ENCODE results near the gene TSEN2.
A peak's percentile ranks its signal among the peaks of the same experiment; 100 is the strongest.
"Not testable (repeated sequence)": the region's sequence is repeated elsewhere in the genome, so short reads cannot be mapped to it uniquely, and the experiment has no call there.

Gene TSEN2

DNA sequence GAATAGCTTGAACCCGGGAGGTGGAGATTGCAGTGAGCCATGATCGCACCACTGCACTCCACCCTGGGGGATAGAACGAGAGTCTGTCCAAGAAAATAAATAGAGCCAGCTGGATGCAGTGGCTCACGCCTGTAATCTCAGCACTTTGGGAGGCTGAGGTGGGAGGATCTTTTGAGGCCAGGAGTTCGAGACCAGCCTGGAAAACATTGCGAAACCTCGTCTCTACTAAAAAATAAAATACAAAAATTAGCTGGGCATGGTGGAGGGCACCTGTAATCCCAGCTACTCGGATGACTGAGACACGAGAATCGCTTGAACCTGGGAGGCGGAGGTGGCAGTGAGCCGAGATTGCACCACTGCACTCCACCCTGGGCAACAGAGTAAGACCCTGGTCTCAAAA lies 59.2 kb downstream of the TSEN2 start:
- not testable (repeated sequence) for DNase-seq (ENCODE audit: extremely low spot score, insufficient read length, low read depth); FAIRE-seq

DNA sequence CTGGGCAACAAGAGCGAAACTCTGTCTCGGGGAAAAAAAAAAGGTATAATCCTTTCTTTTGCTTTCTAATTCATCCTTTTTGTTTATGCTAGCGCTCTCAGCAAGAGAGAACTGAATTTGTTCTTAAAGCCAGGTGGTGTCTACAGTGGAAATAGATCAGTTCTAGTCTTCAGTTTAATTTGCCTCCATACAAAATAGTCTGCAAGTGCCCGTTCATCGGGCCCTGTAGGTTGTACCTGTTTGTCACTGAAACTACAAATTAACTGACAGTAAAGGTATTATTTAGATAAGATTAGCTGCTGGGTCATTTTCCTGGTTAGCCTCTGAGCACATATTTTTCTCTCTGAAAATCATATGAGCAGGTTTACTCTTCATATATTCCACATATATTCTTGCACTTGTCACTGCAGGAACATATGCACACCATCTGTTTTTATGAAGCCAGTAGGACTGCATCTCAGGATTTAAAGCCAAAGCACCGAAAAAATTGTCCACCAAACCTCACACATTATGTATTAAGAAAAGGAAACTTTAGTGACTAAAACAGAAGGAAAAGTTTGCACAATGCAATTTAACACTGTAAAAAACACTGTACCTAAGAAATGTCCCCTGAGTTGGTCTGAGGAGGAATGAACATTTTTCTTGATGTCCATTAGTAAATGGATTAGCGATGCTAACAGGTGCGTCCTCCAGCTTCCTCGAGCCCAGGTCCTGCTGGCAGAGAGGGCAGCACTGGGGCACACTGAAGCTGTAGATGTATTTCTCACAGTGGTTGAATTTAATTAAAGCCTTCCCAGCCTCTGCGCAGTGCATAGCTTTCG lies 60.6 kb downstream of the TSEN2 start:
- DNase-seq (ENCODE audit: extremely low spot score, insufficient read length, low read depth): no peak
- no peak for FAIRE-seq

DNA sequence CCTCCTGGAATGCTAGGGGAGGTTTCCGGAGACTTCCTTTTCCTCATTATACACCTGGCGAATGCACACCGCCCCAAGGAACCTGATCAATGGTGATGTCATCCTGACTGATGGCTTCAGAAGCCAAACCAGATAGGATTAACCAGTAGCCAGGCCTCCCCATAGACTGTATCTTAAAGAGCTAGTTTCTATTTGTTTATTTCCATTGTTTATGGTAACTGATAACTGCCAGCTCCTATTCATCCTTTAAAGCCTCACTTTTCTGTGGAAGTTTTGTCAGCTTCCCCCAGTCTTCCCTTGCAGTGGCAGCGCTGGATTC lies 61.2 kb downstream of the TSEN2 start, which contains the start of gene MKRN2OS:
MKRN2OS (minus strand) TSS at position 27 of the 319 bp plus-strand sequence. CDS start 35 bp downstream, outside the sequence.
- no peak for DNase-seq (ENCODE audit: extremely low spot score, insufficient read length, low read depth)
- FAIRE-seq: no peak

DNA sequence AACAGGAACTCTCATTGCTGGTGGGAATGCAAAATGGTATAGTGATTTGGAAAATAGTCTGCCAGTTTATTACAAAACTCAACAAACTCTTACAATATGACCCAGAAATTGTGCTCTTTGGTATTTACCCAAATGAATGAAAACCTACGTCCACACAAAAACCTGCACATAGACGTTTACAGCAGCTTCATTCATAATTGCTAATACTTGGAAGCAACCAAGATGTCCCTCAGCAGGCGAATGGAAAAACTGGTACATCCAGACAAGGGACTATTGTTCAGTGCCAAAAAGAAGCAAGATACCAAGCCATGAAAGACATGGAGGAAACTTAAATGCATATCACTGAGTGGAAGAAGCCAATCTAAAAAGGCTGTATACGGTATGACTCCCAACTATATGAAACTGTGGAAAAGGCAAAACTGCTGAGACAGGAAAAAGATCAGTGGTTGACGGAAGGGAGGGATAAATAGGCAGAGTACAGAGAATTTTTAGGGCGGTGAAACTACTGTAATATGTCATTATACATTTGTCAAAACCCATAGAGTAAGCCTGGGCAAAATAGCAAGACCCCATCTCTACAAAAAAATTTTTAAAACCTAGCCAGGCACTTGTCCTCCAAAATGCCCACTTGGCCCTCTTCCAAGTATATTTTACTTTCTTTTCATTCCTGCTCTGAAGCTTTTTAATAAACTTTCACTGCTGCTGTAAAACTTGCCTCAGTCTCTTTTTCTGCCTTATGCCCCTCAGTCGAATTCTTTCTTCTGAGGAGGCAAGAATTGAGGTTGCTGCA lies 65.9 kb downstream of the TSEN2 start:
- DNase-seq (ENCODE audit: extremely low spot score, insufficient read length, low read depth) (no peak), FAIRE-seq (no peak)

DNA sequence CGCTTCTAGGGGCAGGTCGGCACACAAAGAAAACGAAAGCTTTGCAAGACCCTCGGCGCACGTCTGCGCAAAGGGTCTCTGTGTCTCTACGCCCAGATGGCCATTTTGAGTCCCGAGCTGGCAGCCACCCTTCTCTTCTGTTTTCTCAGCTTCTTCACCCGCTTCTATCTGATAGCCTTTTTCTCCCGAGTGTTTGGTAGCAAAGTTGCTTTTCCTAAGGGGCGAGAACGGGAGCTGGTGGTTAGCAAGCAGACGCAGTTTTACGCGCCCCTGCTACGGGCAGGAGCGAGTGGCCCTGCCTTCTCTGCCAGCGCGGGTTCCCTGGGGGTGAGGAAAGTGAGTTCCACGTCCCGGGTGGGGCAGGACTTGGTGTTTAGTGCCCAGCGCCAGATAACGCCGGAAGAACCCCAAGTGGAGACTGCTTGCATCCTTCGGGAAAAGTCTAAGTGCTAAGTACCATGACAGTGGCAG lies 69.7 kb downstream of the TSEN2 start:
- no peak for DNase-seq (ENCODE audit: extremely low spot score, insufficient read length, low read depth)
- no peak for FAIRE-seq

DNA sequence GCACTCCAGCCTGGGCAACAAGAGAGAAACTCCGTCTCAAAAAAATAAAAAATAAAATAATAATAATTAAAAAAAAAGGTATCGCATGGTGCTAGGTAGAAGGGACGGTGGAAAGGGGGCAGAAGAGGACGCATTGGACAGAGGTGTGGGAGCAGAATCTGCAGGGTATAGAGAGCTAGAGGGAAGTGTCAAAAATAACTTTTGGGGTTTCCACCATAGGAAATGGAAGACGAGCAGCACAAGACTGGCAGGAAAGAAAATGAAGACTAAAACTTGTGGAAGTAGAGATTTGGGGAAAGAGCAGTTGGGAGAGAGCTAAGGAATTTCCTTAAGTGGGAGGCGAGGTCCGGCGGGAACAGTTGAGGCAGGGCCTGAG lies 72.0 kb downstream of the TSEN2 start:
- FAIRE-seq: no peak
- no peak for DNase-seq (ENCODE audit: extremely low spot score, insufficient read length, low read depth)

DNA sequence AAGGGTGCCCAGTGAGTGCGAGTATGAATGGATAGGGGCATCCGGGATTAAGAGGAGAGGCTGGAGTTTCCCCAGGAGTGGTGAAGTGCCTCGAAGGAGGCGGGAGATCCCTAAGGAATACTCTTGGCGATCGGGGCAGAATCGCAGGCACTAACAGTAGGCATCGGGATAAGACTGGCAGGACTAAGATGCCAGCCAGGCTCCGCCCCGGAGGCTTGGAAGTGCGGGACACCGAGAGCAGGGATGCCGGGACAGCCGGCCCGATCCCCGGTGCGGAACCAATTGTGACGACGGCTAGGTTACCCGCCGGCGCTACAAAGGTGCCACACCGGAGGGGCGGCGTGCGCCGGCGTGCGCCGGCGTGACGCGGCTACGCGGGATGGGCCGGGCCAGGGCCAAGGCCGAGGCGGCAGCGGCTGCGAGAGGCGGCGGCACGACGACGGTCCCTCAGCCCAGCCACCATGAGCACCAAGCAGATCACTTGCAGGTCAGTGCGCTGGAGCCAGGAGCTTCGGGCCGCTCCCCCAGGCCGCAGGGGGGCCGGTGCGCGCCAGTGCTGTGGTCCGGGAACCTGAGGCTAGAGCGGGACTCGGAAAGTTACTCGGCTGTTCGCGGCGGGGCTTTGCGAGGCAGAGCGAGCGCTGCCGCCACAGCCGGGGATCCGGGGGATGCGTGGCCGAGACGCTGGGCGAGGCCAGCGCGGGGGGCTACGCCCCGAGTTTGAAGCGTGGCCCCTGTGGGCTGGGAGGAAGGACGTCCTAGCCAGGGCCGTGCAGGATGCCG lies 72.6 kb downstream of the TSEN2 start, which contains the start of gene MKRN2:
MKRN2 (plus strand) TSS at position 398 of the 783 bp plus-strand sequence; CDS start at position 462, 64 bp downstream.
- FAIRE-seq (peak; percentile 89), DNase-seq (ENCODE audit: extremely low spot score, insufficient read length, low read depth) (peak; percentile 75)

DNA sequence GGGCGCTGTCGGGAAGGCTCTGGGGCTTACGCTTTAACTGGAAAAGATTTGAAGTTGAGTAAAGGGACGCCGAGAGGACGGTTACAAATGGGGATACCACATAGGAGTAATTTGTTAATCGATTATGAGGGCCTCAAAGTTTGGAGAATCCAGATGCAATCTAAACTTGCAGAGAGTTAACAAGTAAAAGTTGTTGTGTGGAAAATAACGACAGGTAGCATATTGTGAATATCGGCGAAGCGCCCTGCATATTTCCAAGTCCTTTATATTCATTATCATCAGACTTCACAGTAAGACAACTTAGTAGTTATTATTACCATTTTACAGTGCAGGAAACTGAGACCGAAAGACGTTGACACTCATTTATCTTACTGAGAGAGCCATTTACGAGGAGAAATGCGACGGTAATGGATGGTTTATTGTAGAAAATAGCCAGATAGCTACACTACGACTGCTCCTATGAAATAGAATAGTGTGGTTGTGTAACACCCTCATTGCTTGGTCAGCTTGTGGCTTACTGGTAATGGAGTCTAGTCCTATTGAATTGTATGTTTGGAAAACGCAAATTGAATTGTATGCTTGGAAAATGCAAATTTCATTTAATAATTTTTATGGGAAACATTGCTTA lies 73.3 kb downstream of the TSEN2 start:
- DNase-seq (ENCODE audit: extremely low spot score, insufficient read length, low read depth): no peak
- no peak for FAIRE-seq

DNA sequence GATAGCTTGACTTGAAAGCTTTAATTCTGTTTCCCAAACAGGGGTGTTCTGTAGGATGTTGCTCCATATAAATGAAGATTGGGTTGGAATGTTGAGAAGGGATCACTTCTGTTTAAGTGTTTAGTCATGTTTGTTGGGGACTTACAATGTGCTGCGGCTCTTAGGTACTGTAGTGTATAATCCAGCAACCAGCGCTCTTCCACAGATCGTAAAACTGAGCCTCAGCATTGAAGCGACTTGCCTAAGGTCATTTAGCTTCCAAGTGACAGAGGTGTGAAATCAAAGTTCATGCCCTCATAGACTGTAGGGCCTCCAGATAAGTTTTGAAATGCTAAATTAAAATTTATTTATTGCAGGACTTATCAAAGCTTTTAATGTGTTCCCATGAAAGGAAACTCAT lies 74.4 kb downstream of the TSEN2 start:
- DNase-seq (ENCODE audit: extremely low spot score, insufficient read length, low read depth) (no peak), FAIRE-seq (no peak)

DNA sequence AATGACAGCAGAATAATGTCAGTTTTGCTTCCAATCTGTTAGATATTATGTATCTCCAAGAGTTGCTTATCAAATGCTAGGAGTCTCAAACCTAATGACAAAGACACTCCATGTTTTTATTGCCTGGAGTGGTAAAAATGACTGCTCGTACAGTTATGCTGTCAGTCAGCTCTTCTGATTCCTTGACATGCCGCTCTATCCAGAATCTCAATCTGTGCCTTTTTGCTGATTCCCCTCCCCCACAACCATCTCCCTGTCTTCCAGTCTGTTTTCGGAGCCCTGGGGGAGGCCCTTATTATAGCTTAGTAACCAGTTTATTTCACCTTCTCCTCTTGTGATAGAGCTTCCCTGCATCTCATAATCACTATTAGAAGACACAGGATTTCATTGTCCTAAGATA lies 75.2 kb downstream of the TSEN2 start:
- FAIRE-seq (no peak), DNase-seq (ENCODE audit: extremely low spot score, insufficient read length, low read depth) (no peak)

DNA sequence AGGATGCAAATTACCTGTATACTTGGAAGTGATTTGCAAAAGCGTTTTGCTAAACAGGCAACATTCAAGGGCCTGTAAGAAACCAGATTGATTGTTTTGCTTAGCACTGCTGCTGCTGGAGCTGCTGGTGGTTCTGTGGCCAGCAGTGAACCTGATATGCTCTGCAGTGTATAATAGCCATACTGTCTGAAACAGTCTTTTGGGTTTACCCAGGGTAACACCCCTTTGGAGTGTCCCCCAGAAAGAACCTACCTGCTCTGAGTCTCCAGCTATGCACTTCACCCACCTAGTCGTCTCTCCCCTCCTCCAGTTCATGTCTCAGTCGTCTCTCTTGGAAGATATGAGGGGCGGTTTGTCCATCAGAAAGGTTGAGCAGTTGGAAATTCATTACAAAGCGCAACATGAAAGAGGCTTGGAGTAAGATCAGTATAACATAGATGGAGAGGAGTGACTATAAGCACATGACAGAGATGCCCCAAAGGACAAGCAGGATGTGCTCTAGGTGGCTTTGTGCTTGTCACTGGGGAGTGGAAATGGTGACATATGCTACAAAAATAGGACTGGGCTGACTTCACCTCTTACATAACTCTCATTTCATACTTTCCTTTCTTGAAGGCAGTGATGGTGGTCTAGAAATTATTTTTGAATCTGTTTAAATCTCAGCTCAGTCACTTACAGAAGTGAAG lies 76.4 kb downstream of the TSEN2 start:
- FAIRE-seq: no peak
- no peak for DNase-seq (ENCODE audit: extremely low spot score, insufficient read length, low read depth)

DNA sequence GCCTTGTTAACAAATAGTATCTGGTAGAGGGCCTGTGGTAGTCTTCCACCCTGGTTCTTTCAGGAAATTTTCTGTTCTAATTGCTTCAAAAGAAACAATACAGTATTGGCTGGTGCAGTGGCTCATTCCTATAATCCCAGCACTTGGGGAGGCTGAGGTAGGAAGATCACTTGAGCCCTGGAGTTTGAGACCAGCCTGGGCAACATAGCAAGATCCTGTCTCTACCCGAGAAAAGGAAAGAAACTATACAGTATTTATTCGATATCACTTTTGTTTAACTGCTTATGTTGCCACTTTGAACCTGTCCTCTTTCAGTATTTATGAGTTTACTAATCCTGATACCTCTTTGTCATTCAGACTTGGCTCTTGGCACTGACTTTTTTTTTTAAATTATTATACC lies 77.1 kb downstream of the TSEN2 start:
- FAIRE-seq: no peak
- no peak for DNase-seq (ENCODE audit: extremely low spot score, insufficient read length, low read depth)

DNA sequence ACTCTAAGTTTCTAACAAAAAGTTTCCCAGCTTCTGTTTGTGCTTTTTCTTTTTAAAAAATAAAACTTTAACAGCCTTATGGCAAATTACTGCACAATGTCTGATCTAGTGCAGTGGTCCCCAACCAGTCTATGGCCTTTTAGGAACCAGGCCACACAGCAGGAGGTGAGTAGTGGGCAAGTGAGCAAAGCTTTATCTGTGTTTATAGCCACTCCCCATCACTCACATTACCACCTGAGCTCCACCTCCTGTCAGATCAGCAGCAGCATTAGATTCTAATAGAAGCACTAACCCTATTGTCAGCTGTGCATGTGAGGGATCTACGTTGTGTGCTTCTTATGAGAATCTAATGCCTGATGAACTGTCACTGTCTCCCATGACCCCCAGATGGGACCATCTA lies 78.2 kb downstream of the TSEN2 start:
- no peak for FAIRE-seq

DNA sequence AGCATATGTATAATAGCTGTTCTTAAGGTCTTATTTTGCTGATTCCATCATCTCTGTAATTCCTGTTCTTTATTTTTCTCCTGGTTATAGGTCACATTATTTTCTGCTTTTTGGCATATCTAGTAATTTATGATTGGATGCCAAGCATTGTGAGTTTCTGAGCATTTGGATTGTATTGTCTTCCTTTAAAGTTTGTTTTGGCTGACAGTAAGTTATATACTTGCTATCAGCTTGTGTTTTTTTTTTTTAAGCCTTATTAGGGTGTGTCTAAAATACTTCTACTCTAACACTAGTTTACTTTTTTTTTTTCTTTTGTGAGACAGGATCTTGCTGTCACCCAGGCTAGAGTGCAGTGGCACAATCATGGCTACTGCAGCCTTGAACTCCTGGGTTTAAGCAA lies 82.7 kb downstream of the TSEN2 start:
- no peak for FAIRE-seq
- DNase-seq (ENCODE audit: extremely low spot score, insufficient read length, low read depth): no peak

More for the DNA sequence above, 78.2 kb downstream of the TSEN2 start:
- DNase-seq (ENCODE audit: extremely low spot score, insufficient read length, low read depth): no peak

DNA sequence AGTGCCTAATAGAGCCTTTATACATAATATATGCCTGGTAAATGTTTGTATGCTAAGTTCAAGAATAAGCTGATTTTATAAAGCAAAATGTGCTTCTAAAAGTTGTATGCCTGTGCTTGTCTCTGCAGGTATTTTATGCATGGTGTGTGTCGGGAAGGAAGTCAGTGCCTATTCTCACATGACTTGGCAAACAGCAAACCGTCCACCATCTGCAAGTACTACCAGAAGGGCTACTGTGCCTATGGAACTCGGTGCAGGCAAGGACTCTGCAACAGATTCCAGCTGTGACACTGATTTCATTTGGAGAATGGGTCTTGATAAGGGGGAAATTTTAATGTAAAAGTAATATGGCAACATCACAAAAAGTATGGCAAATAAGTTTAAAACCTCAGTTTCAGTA lies 84.5 kb downstream of the TSEN2 start:
- FAIRE-seq (no peak), DNase-seq (ENCODE audit: extremely low spot score, insufficient read length, low read depth) (no peak)

DNA sequence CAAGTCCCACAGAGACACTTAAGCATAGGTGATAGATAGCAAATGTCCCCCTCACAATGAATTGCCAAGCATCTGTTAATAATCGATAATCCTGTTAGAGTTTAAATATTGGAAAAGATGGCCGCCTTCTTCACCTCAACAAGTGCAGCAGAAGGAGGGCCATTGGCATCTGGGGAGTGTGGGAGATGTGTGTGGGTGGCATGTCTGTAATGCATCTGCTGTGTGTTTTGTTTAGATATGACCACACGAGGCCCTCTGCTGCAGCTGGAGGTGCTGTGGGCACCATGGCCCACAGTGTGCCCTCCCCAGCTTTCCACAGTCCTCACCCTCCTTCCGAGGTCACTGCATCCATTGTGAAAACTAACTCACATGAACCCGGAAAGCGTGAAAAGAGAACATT lies 85.6 kb downstream of the TSEN2 start:
- DNase-seq (ENCODE audit: extremely low spot score, insufficient read length, low read depth) (no peak), FAIRE-seq (no peak)

DNA sequence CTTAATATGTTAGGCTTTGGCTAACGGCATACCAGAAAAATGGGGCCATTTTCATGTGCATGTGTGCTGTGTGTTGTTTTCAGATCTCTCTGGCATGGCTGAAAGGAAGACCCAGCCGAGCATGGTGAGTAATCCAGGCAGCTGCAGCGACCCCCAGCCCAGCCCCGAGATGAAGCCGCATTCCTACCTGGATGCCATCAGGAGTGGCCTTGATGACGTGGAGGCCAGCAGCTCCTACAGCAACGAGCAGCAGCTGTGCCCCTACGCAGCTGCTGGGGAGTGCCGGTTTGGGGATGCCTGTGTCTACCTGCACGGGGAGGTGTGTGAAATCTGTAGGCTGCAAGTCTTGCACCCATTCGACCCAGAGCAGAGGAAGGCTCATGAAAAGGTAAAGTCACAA lies 87.7 kb downstream of the TSEN2 start:
- DNase-seq (ENCODE audit: extremely low spot score, insufficient read length, low read depth) (no peak), FAIRE-seq (no peak)

DNA sequence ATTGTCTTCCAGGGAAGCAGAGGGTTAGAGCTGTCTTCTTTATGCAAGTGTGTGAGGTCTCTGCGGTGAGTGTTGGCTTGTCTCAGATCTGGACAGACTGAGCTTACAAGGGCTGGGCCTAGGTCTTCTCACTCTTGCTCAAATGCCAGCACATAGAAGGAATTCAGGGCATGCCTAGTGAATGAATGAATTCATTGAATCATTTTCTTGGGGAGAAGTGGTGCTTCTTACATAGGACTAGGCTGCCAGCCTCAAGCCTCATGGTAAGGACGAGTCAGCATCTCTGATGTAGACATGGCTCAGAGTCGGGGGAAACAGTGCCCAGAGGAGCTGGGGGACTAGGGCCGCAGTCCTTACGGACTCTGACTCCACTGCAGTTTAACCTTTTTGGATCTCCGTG lies 89.9 kb downstream of the TSEN2 start:
- no peak for DNase-seq (ENCODE audit: extremely low spot score, insufficient read length, low read depth)
- no peak for FAIRE-seq

DNA sequence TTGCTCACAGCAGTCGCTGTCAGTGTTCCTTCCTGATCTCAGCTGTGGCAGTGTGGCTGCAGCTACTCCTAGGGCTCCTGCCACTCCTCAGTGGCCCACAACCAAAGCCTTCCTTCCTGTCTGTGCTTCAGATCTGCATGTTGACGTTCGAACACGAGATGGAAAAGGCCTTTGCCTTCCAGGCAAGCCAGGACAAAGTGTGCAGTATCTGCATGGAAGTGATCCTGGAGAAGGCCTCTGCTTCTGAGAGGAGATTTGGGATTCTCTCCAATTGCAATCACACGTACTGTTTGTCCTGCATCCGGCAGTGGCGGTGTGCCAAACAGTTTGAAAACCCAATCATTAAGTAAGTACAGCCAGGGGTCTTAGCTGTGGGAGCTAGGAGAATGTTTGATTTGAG lies 90.4 kb downstream of the TSEN2 start:
- FAIRE-seq (no peak), DNase-seq (ENCODE audit: extremely low spot score, insufficient read length, low read depth) (no peak)
